GM18861 (cell line): Measurements from ENCODE around the gene AGPAT3.

Experiments used
- ATAC-seq: cut with Tn5 transposase; IDR thresholded peaks from one replicate; pipeline ENCODE4 v1.9.1; 2021; ENCODE audit not compliant: unreplicated experiment

AGPAT3 gene

DNA sequence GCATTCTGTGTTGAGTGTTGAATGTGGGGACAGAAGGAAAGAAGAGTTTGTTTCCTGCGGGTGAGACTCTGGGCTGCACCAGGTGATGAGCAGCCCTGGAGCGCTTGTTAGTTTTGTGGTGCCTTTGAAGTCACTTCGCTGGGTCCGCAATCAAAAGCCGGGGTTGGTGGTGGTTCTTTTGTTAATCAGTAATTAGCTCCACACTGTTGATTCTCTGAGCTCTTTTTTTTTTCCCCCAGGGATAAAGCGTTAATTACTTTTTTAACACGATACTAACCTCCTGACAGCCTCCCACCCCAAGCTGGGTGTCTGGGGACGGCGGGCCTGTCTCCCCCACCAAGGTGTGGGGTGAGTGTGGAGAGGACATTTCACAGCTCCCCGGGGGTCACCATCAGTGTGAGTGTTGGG lies 56.6 kb downstream of the AGPAT3 start:
- ATAC-seq: no peak

DNA sequence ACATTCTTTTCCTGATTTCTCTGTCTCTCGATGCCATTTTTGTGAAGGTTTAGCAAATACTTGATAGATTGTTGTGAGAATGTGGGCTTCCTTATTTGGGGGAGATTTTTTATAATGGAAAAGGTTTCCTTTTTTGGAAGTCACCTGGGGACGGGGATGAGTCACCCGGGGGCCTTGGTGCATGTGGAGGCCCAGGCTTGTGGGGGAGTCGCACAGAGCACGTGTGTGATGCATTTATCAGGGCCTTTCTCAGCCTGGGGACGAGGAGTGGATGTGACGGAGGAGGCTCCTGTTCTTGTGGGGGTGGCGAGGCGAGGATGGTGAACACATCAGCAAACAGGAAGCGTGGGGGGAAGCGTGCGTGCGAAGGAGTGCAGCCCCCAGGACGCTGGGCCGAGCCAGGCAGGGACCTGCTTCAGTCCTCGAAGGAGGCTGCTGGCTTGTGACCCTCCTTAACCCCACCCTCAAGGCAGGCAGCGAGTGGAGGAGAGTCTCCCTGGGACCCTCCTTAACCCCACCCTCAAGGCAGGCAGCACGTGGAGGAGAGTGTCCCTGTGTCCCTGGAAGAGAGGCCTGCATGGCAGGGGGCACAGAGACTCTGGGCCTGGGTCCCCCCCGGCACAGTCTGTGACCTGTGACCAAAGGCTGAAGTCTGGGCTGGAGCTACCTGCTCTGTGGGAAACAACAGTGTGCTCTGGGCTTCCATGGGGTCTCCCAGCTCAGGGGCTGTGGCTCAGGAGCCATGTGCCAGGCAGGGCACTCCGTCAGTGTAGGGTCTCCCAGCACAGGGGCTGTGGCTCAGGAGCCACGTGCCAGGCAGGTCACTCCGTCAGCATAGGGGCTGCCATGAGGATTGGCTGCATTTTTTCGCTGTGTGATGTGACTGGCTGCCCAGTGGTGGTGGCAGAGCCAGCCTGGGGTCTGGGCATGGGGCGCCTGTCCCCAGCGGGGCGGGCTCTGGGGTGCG lies 57.2 kb downstream of the AGPAT3 start:
- no peak for ATAC-seq

DNA sequence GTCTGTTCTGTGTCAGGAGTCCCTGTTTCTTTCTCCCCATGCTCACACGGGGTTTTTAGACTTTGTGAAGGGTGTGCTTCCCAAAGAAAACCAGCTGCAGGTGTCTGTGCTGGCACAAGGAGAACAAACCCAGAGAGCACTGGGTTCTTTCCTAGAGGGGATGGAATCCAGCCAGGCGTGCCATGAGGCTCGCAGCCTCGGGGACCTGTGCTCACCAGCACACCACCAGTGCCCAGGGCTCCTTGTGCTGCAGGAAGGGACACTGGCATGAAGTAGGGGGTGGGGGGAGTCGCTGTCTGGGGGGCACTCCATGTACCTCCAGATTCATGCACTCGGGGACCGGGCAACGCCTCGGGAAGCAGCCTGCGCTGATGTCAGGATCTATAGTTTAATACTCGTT lies 57.9 kb downstream of the AGPAT3 start:
- no peak for ATAC-seq

DNA sequence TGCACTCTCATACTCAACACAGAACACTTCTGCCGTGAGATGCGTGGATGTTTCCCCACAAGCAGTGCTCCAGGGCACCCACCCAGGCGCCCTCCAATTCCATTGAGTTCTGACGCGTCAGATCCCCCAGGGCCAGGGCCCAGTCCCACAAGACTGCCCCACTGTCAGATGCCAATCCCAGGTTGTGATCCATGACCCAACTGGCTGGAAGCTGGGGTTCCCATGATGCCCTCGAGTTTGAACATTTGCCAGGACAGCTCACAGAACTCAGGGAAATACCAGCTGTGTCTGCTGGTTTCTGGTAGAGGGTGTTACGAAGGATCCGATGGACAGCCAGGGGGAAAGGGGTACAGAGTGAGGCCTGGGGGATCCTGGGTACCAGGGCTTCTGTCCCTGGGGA lies 58.4 kb downstream of the AGPAT3 start:
- ATAC-seq: no peak

DNA sequence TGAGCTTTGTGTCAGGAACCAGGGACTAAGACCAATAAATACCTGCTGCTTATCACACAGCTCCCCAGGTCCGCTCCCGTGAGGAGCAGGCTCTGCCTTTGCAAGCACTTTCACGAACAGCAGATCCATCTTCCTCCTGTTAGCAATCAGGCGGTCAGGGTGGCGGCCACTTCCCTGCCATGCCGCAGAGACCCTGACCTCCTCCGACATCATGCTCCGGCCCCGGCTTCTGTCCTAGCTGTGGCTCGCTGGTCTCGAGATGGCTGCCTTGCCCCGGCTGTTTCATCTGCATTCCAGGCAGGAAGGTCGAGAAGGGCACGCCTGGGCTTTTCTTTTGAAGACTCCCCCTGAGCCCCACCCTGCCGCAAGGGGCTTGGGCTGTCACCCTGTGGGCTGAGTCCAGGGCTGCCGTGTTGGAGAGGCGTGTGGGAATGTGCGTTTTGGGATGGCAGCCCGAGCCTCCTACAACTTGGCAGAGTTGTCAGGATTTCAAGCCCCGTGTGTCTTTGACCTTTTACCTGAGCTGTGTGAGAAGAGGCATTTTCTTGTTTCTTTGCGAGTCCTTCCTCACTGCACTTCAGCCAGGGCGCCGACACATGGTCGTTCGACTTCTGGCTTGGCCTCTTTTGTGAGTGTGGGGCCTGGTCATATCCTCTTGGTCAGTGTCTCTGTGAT lies 59.5 kb downstream of the AGPAT3 start:
- ATAC-seq: no peak

DNA sequence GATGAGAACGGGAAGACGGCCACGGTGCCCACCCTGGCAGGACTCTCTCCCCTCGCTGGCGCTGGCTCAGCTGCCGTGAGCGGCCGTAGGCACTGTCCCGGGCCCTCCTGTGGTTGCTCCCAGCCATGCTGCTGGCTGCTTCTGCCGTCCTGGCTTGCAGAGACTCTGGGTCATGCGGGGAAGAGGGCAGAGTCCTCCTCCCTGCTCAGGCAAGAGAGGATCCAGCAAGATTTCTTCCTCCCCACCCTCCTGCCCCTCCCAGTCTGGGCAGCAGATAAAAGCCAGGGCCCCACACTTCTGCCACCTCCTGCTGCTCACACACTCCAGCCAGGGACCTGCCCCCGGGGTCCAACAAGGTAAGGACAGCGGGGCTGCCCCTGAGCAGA lies 60.1 kb downstream of the AGPAT3 start:
- ATAC-seq: no peak

DNA sequence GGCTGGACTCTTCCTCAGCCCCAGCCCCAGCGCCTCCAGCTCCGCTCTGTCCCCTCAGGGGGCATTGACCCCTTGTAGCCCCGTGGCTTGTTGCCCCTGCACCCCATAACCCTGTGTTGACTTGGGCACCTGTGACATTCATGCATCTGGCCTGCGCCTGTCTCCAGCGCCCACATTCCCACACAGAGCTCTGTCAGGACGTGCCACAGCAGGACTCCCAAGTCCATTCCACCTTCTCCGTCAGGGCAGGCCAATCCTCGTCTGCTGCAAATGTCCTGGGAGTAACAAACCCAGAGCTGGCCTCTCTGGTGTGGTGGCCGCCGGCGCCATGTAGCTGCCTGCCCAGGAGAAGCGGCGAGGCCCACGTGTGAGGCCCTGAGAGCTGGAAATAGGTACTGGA lies 60.6 kb downstream of the AGPAT3 start:
- ATAC-seq: no peak

DNA sequence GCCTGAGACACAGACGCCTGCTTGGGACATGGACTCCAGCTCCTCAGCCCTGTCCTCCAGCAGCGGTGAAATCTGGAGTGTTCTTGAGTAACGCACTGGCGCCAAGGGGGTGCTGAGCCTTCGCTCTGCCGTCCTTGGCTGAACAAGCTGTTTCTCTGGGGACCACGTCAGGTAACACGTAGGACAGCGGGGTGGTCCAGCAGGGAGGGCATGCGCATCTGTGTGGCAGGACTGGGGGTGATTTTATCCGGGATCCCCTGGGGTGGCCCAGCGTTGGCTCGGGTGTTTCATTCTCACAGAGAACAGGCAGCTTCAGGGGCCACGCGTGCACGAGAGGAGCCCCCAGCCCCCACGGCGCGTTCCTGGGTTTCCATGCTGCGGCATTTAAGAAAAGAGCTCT lies 61.2 kb downstream of the AGPAT3 start:
- ATAC-seq: no peak

DNA sequence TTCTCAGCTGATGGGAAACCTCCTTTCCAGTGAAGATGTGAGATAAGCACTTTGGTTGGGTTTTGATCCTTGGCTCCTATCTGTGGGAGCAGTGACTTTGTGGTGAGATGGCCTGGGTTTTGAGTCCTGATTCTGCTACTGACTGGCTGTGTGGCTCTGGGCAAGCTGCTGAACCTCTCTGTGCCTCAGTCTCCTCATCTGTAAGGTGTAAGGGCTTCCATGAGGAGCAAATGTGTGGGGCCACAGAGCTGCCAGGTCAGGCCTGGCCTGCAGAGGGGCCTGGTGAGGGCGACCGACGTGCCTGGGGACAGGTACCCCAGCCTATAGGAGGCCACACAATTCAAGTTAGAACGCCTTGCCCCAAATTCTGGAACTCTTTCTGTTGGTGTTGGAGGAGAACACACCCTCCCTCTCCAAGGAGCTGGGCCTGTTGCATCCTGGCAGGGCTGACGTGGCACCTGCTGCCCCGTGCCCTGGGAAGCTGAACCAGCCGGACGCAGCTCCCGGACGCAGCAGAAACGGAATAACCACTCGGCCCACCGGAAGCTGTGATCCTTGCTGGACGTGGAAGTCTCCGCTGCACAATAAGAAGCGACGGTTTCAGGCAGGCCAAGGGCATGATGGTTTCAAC lies 62.7 kb downstream of the AGPAT3 start:
- no peak for ATAC-seq

DNA sequence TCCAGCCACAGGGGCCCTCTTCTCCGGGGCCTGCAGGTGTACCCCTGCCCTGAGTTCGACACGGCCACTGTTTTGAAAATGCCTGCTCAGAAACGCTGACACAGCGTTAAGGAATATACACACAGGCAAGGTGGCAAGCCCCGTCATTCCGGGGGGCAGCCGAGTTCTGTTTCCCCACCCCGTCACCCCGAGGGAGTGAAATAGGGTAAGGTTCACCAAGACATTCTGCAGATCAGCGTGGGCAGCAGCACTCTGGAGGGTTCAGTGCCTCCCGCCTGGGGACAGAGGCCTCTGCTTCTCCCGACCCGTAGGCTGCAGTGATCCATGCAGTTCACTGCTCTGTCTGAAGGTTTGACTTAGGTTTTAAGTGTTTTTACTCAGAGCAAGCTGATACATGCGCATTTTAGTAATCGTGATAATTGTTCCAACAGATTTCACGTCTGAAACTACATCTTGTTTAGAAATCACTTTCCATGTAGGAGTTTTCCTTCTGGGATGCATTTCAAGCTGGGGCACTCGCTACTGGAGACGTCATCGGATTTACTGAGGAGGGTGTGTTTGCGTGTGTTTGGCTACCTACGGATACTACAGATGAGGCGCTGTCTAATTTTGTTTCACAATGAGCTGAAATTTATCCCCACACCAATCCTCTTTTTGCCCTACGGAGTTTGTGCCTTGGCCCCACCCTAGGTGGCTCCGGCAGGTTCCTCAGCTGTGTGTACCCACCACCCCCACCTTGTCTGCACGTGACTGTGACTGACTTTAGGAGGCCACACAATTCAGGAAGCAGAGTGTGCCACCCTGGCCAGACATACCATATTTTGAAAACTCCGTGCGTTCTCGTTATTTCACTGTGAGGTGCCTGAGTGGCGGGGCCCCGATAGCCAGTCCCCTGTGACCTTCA lies 63.5 kb downstream of the AGPAT3 start:
- no peak for ATAC-seq

DNA sequence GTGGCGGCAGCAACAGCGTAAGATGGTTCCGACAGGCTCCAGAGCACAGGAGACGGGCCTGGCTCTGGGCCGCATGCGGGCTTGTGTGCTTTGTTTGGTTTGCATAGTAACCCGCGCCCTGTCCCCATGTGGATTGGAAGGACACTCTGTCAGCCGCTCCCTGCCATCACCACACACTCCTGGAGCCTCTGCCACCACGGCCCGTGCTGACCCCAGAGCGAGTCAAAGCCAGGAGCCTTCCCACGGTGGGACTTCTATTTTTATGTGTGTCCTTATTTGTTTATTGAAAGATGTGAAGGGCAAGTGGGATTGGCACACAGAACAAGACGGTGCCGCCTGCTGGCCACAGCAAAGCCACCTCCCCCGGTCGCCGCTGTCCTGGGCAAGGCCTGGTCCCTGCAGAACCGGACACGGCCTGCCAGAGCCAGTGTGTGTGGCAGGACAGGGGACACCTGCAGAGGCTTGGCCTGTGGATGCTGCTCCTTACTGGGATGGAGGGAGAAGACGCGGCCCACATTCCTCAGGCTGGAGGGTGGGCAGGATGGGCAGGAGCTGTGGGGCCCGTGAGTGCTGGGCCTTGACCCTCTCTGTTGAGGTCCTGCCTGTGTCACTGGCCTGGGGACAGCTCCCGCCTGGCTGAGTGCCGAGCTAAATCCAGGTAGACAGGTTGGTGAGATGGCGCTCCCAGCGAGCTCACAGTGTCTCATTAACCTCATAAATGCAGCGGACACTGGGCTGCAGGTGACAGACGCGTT lies 64.4 kb downstream of the AGPAT3 start:
- ATAC-seq: no peak

DNA sequence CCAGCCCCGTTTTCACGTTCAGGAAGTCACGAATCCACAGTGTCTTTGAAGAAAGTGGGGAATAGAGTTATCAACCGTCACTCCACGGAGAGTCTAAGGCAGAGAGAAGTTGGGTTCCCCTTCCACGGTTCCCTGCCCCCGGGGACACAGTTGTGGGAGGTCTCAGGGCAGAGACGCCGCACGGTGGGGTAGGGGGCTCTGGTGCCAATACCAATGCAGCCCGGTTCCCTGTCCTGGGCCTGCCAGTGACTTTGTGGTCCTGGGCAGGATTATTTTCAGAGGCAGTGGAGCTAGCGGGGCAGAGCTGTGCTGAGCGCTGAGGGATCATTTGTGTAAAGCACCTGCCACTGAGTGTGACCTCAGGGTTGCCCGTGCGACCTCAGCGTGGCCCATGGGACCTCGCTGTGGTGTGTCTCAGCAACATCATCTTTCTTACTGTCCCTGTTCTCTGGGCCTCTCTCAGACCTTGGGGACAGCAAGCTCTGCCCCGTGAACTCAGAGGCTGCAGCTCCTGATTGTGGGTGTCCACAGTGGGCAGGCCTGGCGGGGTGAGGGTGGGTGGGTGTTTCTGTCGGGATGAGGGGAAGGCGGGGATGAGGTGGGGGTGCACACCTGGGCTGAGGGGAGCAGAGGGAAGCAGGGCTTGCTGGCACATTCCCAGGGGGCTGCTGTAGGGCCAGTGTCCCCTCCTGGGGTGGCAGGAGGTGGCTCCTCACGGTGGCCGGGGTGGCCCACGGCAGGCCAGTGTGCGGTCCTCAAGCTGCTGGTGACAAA lies 65.2 kb downstream of the AGPAT3 start:
- no peak for ATAC-seq

DNA sequence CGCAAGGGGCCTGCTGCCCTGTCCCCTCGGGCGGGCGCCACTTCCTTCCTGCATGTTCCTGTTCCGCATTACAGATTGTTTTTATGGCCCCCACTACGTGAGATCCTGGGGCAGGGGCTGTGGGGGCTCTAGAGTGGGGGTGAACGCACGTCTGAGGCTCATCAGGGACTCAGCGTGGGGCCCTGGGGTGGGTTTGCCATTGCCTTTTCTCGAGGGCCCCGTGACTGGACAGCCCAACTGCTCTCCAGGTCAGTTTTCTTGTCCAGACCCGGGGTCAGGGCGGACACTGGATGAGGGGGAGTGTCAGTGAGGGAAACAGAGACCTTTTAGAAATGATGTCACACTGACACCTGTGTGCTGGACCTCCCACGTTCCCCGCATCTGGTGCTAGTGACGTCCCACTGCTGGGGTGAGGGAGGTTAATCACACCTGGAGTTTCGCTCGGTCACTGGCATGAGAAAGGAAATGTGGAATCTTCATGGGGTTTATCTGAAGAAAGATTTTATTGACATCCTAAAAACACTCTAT lies 65.9 kb downstream of the AGPAT3 start:
- no peak for ATAC-seq

DNA sequence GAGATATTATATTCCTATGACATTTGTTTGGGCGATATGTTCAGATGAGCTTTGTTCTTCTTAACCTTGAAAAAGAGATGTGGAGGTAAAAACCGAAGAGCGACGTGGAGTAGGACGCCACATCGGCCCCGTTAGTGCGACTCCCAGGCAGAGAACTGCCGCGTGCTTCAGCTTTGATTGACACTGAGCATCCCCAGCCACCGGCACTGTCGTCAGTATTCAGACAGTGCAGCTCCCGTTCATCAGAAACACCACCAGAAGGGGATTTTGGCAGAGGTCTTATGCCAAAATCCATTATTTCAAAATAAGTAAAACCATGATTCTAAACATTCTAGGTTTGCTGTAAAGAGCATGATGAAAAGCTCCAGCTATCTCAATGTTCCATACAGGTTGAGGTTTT lies 66.5 kb downstream of the AGPAT3 start:
- ATAC-seq: no peak

DNA sequence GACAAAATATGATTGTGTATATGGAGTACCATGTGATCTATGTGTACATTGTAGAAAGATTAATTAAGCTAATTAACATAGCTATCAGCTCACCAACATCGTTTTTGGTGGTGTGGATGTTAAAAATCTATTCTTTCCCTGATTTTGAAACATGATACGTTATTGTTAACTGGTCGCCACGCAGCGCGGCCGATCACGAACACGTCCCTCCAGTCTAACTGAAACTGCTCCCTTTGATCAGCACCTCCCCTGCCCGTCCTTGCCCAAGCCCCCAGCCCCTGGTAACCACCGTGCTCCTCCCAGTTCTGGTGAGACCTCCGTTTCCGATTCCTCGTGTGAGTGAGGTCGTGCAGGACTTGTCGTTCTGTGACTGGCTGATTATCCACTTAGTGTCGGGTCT lies 67.0 kb downstream of the AGPAT3 start:
- ATAC-seq: no peak

DNA sequence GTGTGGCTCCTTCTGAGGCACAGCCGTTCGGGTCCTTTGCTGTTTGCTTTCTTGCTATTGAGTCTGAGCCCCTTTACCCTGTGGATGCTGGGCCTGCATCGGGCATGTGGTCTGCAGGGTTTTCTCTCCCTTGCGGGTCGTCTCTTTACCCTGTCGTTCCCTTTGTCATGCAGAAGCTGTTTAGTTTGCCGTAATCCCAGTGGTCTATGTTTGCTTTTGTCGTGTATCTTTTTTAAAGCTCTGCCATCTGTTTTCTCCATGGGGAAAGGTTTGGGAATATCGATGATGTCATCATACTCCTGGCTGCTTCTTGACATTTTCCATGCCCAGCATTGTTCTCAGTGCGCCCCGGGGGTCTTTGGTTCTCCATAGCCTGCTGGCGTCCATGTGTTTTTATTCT lies 68.2 kb downstream of the AGPAT3 start:
- ATAC-seq: no peak

DNA sequence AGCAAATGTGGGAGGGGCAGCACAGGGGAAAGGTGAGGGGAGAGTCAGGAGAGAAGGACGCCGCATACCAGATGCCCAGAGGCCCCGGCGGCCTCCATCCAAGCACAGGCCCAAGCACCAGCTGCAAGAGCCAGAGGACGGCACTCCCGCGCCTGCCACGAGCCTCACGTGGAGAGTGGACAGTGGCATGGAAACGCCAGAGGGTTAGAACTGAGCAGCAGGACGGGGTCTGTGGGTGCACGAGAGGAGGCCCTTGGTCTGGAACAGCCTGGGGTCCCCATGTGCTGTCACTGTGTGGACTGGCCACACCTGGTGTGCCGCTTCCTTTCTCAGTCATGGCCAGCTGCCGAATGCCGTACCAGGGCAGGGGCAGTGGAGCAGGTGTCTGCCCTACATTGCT lies 68.7 kb downstream of the AGPAT3 start:
- ATAC-seq: no peak

DNA sequence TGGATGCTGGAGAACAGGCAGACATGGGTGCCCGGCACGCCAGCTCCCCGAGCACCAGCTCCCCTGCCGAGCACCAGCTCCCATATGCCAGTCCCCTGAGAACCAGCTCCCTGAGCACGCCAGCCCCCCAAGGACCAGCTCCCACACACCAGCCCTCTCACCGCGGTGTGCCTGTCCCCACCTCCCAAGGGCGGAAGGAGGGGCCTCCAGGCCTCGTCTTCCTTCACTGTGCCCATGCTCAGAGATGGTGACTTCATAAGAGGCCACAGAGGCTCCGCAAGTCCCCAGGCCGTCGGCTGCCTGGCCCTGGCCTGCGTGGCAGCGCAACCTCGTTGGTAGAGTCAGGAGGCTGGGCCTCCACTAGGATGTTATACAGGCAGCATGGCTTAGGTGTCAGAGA lies 69.1 kb downstream of the AGPAT3 start:
- no peak for ATAC-seq
